ENCODE results near the gene C2orf49.
A peak's percentile ranks its signal among the peaks of the same experiment; 100 is the strongest.

Gene C2orf49

GRCh38 chr2:105388971-105389381 is 51.6 kb downstream of the C2orf49 start:
- Histone ChIP-seq H3K27ac (ENCODE audit: low read length) (no peak overlapping the region), H3K4me3 (ENCODE audit: low read length) (no peak overlapping the region), H3K9me3 (ENCODE audit: insufficient read depth, low read depth, low read length) (no peaks in the 10 kb centered on the region), H3K36me3 (ENCODE audit: insufficient read depth, low read depth, low read length) (peaks cover 52% of the 10 kb centered on the region), H3K4me1 (ENCODE audit: insufficient read depth, low read length) (no peaks in the 10 kb centered on the region), H3K9ac (ENCODE audit: low read depth, low read length) (no peak overlapping the region), H3K27me3 (ENCODE audit: insufficient read depth, low read length) (no peaks in the 10 kb centered on the region)

GRCh38 chr2:105390454-105390853 is 53.1 kb downstream of the C2orf49 start:
- H3K9me3 ChIP-seq (ENCODE audit: insufficient read depth, low read depth, low read length), result no peaks in the 10 kb centered on the region
- H3K4me3 ChIP-seq (ENCODE audit: low read length), result no peak overlapping the region
- H3K4me1 ChIP-seq (ENCODE audit: insufficient read depth, low read length), result no peaks in the 10 kb centered on the region
- H3K27ac ChIP-seq (ENCODE audit: low read length), result no peak overlapping the region
- H3K27me3 ChIP-seq (ENCODE audit: insufficient read depth, low read length), result no peaks in the 10 kb centered on the region
- H3K36me3 ChIP-seq (ENCODE audit: insufficient read depth, low read depth, low read length), result peaks cover 43% of the 10 kb centered on the region
- no peak overlapping the region for H3K9ac ChIP-seq (ENCODE audit: low read depth, low read length)

- Histone ChIP-seq H3K9ac (ENCODE audit: low read depth, low read length) (no peak overlapping the region), H3K27me3 (ENCODE audit: insufficient read depth, low read length) (no peaks in the 10 kb centered on the region), H3K27ac (ENCODE audit: low read length) (no peak overlapping the region), H3K9me3 (ENCODE audit: insufficient read depth, low read depth, low read length) (no peaks in the 10 kb centered on the region), H3K36me3 (ENCODE audit: insufficient read depth, low read depth, low read length) (peaks cover 43% of the 10 kb centered on the region), H3K4me3 (ENCODE audit: low read length) (no peak overlapping the region), H3K4me1 (ENCODE audit: insufficient read depth, low read length) (no peaks in the 10 kb centered on the region)
Measured at GRCh38 chr2:105391058-105391627, 53.8 kb downstream of the C2orf49 start.

- Histone ChIP-seq H3K36me3 (ENCODE audit: insufficient read depth, low read depth, low read length) (peaks cover 41% of the 10 kb centered on the region), H3K4me1 (ENCODE audit: insufficient read depth, low read length) (peaks cover under 1% of the 10 kb centered on the region), H3K27me3 (ENCODE audit: insufficient read depth, low read length) (no peaks in the 10 kb centered on the region), H3K4me3 (ENCODE audit: low read length) (no peak overlapping the region), H3K9ac (ENCODE audit: low read depth, low read length) (no peak overlapping the region), H3K27ac (ENCODE audit: low read length) (no peak overlapping the region), H3K9me3 (ENCODE audit: insufficient read depth, low read depth, low read length) (no peaks in the 10 kb centered on the region)
Measured at GRCh38 chr2:105391763-105392662, 54.7 kb downstream of the C2orf49 start.

GRCh38 chr2:105393373-105394055 is 56.2 kb downstream of the C2orf49 start:
- Histone ChIP-seq H3K4me1 (ENCODE audit: insufficient read depth, low read length) (peaks cover 7% of the 10 kb centered on the region), H3K27me3 (ENCODE audit: insufficient read depth, low read length) (peaks cover 8% of the 10 kb centered on the region; the same call in 1 of the 2 replicates), H3K9me3 (ENCODE audit: insufficient read depth, low read depth, low read length) (no peaks in the 10 kb centered on the region), H3K9ac (ENCODE audit: low read depth, low read length) (no peak overlapping the region), H3K27ac (ENCODE audit: low read length) (no peak overlapping the region), H3K4me3 (ENCODE audit: low read length) (no peak overlapping the region), H3K36me3 (ENCODE audit: insufficient read depth, low read depth, low read length) (peaks cover 41% of the 10 kb centered on the region)

GRCh38 chr2:105394951-105395611 is 57.7 kb downstream of the C2orf49 start:
- Histone ChIP-seq H3K9ac (ENCODE audit: low read depth, low read length) (no peak overlapping the region), H3K9me3 (ENCODE audit: insufficient read depth, low read depth, low read length) (no peaks in the 10 kb centered on the region), H3K36me3 (ENCODE audit: insufficient read depth, low read depth, low read length) (peaks cover 31% of the 10 kb centered on the region), H3K4me1 (ENCODE audit: insufficient read depth, low read length) (peaks cover 7% of the 10 kb centered on the region), H3K27me3 (ENCODE audit: insufficient read depth, low read length) (peaks cover 24% of the 10 kb centered on the region), H3K27ac (ENCODE audit: low read length) (no peak overlapping the region), H3K4me3 (ENCODE audit: low read length) (no peak overlapping the region)

GRCh38 chr2:105395691-105396090 is 58.4 kb downstream of the C2orf49 start:
- H3K27ac ChIP-seq (ENCODE audit: low read length), result no peak overlapping the region
- no peak overlapping the region for H3K4me3 ChIP-seq (ENCODE audit: low read length)
- peaks cover 27% of the 10 kb centered on the region for H3K27me3 ChIP-seq (ENCODE audit: insufficient read depth, low read length)
- H3K36me3 ChIP-seq (ENCODE audit: insufficient read depth, low read depth, low read length), result peaks cover 25% of the 10 kb centered on the region
- no peaks in the 10 kb centered on the region for H3K9me3 ChIP-seq (ENCODE audit: insufficient read depth, low read depth, low read length)
- peaks cover 7% of the 10 kb centered on the region for H3K4me1 ChIP-seq (ENCODE audit: insufficient read depth, low read length)
- no peak overlapping the region for H3K9ac ChIP-seq (ENCODE audit: low read depth, low read length)

GRCh38 chr2:105396254-105397024 is 59.1 kb downstream of the C2orf49 start:
- H3K27me3 ChIP-seq (ENCODE audit: insufficient read depth, low read length), result peaks cover 27% of the 10 kb centered on the region
- no peak overlapping the region; the same call in 1 of the 2 replicates for H3K4me3 ChIP-seq (ENCODE audit: low read length)
- no peak overlapping the region for H3K9ac ChIP-seq (ENCODE audit: low read depth, low read length)
- no peaks in the 10 kb centered on the region for H3K9me3 ChIP-seq (ENCODE audit: insufficient read depth, low read depth, low read length)
- no peak overlapping the region for H3K27ac ChIP-seq (ENCODE audit: low read length)
- H3K4me1 ChIP-seq (ENCODE audit: insufficient read depth, low read length), result peaks cover 7% of the 10 kb centered on the region
- H3K36me3 ChIP-seq (ENCODE audit: insufficient read depth, low read depth, low read length), result peaks cover 25% of the 10 kb centered on the region

GRCh38 chr2:105397025-105397722 is 59.8 kb downstream of the C2orf49 start:
- peak overlapping the region; percentile 84 for H3K4me3 ChIP-seq (ENCODE audit: low read length)
- peak overlapping the region; percentile 99; the same call in 1 of the 2 replicates for H3K9ac ChIP-seq (ENCODE audit: low read depth, low read length)
- H3K27me3 ChIP-seq (ENCODE audit: insufficient read depth, low read length), result peaks cover 27% of the 10 kb centered on the region
- H3K4me1 ChIP-seq (ENCODE audit: insufficient read depth, low read length), result peaks cover 7% of the 10 kb centered on the region
- no peaks in the 10 kb centered on the region for H3K9me3 ChIP-seq (ENCODE audit: insufficient read depth, low read depth, low read length)
- no peak overlapping the region for H3K27ac ChIP-seq (ENCODE audit: low read length)
- peaks cover 25% of the 10 kb centered on the region for H3K36me3 ChIP-seq (ENCODE audit: insufficient read depth, low read depth, low read length)

- peak overlapping the region; percentile 84 for H3K4me3 ChIP-seq (ENCODE audit: low read length)
- peak overlapping the region; percentile 83 for H3K27ac ChIP-seq (ENCODE audit: low read length)
- peaks cover 8% of the 10 kb centered on the region for H3K4me1 ChIP-seq (ENCODE audit: insufficient read depth, low read length)
- H3K9me3 ChIP-seq (ENCODE audit: insufficient read depth, low read depth, low read length), result no peaks in the 10 kb centered on the region
- H3K36me3 ChIP-seq (ENCODE audit: insufficient read depth, low read depth, low read length), result peaks cover 24% of the 10 kb centered on the region
- H3K9ac ChIP-seq (ENCODE audit: low read depth, low read length), result peak overlapping the region; percentile 99; the same call in 1 of the 2 replicates
- H3K27me3 ChIP-seq (ENCODE audit: insufficient read depth, low read length), result peaks cover 27% of the 10 kb centered on the region
Measured at GRCh38 chr2:105397953-105398335, 60.6 kb downstream of the C2orf49 start.

All from iPS-20b (cell line).